ENCODE results near the gene MEIS2. TPM values are rescaled to one million over a fixed set of nuclear protein-coding genes. Genes with fewer than 3 reads are reported as not detected.

MEIS2 gene
- total RNA-seq, 1 experiment from 2014 or later = 28.7 TPM

GRCh38 chr15:36942248-36942827, 158.0 kb downstream of the MEIS2 start:
- no TSS peak for BruUV-seq (replicated peaks)
- Histone ChIP-seq H3K4me3 (ENCODE audit: low read depth, low read length) (no peak overlapping the region), H3K9me3 (no peaks in the 10 kb centered on the region), H3K27me3 (replicated peaks; ENCODE audit: control insufficient read depth, insufficient read depth, low read length) (no peaks in the 10 kb centered on the region), H3K4me1 (peaks cover 47% of the 10 kb centered on the region), H3K36me3 (ENCODE audit: control insufficient read depth, insufficient read depth, low read length) (no peaks in the 10 kb centered on the region)
- no peak overlapping the region for H3K27ac Mint-ChIP-seq (ENCODE audit: unreplicated experiment)
- intact Hi-C loops (cut with micrococcal nuclease; ENCODE audit: unreplicated experiment) = no loop called here
- no peak overlapping the region for H3K4me3 Mint-ChIP-seq (ENCODE audit: unreplicated experiment)
- peaks cover 20% of the 10 kb centered on the region for H3K4me1 Mint-ChIP-seq (ENCODE audit: low read depth, unreplicated experiment)
- no peaks in the 10 kb centered on the region for H3K9me3 Mint-ChIP-seq (ENCODE audit: unreplicated experiment)
- H3K36me3 Mint-ChIP-seq (ENCODE audit: insufficient read depth, unreplicated experiment) = no peaks in the 10 kb centered on the region
- no peaks in the 10 kb centered on the region for H3K27me3 Mint-ChIP-seq (ENCODE audit: insufficient read depth, unreplicated experiment)
- ChIA-PET POLR2A (no interaction called here), CTCF (no interaction called here)
- no peak for TF ChIP-seq CTCF (IDR thresholded peaks at IDR 0.05; ENCODE audit: insufficient read depth in 1 of 2, low read depth in 1 of 2, low read length in 1 of 2, severe bottlenecking in 1 of 2, unreplicated experiment in 1 of 2)
- DNase-seq = no peak

DNA sequence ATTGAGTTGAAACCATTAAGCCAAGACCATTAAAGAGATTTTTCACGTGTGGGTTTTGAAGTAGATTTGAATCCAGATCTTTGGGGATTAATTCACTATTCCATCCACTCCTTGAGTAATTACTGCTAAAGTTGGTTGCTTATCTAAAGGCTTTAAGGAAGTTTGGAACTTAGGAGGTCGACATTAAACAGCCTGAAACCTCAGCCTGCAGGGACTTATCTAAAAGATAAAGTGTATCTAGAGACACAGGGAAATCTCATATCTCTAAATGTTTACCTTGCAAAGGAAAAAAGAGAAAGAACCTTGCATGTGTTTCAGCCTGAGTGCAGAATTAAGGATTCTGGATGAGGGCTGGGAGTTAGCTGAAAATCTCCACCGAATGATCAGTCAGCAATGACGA, 158.6 kb downstream of the MEIS2 start:
- no peaks in the 10 kb centered on the region for H3K36me3 ChIP-seq (ENCODE audit: control insufficient read depth, insufficient read depth, low read length)
- ChIA-PET POLR2A (no interaction called here), CTCF (no interaction called here)
- H3K9me3 ChIP-seq = no peaks in the 10 kb centered on the region
- H3K4me1 ChIP-seq = peaks cover 51% of the 10 kb centered on the region
- no peak for TF ChIP-seq CTCF (IDR thresholded peaks at IDR 0.05; ENCODE audit: insufficient read depth in 1 of 2, low read depth in 1 of 2, low read length in 1 of 2, severe bottlenecking in 1 of 2, unreplicated experiment in 1 of 2)
- H3K4me3 Mint-ChIP-seq (ENCODE audit: unreplicated experiment) = no peak overlapping the region
- H3K27me3 ChIP-seq (replicated peaks; ENCODE audit: control insufficient read depth, insufficient read depth, low read length) = no peaks in the 10 kb centered on the region
- H3K27me3 Mint-ChIP-seq (ENCODE audit: insufficient read depth, unreplicated experiment) = no peaks in the 10 kb centered on the region
- no peak overlapping the region for H3K27ac Mint-ChIP-seq (ENCODE audit: unreplicated experiment)
- H3K4me3 ChIP-seq (ENCODE audit: low read depth, low read length) = no peak overlapping the region
- H3K9me3 Mint-ChIP-seq (ENCODE audit: unreplicated experiment) = no peaks in the 10 kb centered on the region
- peaks cover 16% of the 10 kb centered on the region for H3K4me1 Mint-ChIP-seq (ENCODE audit: low read depth, unreplicated experiment)
- DNase-seq = no peak
- H3K36me3 Mint-ChIP-seq (ENCODE audit: insufficient read depth, unreplicated experiment) = no peaks in the 10 kb centered on the region
- BruUV-seq (replicated peaks) = no TSS peak
- intact Hi-C loops (cut with micrococcal nuclease; ENCODE audit: unreplicated experiment) = no loop called here

DNA sequence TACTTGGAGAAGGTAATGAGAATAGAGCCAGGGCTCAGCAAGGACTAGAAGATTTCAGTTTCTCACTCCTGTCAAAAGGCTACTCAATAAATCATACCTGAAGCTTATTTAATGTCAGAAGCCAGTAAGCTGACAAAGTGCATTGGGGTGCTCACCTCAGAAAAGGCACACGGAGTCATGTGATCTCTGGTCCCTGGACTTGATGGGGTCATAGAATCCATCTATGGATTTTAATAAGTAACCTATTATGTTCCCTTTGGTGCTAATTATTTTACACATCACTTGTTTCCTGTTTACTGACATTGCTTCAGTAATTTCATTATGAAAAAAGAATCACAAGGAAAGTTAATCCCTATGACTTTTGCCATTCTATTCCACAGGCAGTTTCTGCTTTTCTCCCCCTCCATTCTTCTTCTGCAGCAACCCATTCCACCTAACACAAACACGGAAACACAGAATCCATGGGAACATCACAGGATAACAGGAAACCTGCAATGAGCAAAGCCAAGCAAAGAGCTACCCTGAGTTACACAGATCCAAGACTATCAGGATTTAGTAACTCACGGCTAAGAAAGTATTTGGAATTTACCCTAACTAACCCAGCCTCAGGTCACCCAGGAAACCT, 159.6 kb downstream of the MEIS2 start:
- CTCF ChIA-PET = no interaction called here
- no TSS peak for BruUV-seq (replicated peaks)
- no peaks in the 10 kb centered on the region for H3K9me3 ChIP-seq
- Mint-ChIP-seq H3K9me3 (ENCODE audit: unreplicated experiment) (no peaks in the 10 kb centered on the region), H3K4me3 (ENCODE audit: unreplicated experiment) (no peak overlapping the region), H3K27ac (ENCODE audit: unreplicated experiment) (no peak overlapping the region), H3K36me3 (ENCODE audit: insufficient read depth, unreplicated experiment) (no peaks in the 10 kb centered on the region), H3K27me3 (ENCODE audit: insufficient read depth, unreplicated experiment) (no peaks in the 10 kb centered on the region), H3K4me1 (ENCODE audit: low read depth, unreplicated experiment) (peaks cover 16% of the 10 kb centered on the region)
- intact Hi-C loops (cut with micrococcal nuclease; ENCODE audit: unreplicated experiment) = no loop called here
- H3K27me3 ChIP-seq (replicated peaks; ENCODE audit: control insufficient read depth, insufficient read depth, low read length) = no peaks in the 10 kb centered on the region
- no peak for TF ChIP-seq CTCF (IDR thresholded peaks at IDR 0.05; ENCODE audit: insufficient read depth in 1 of 2, low read depth in 1 of 2, low read length in 1 of 2, severe bottlenecking in 1 of 2, unreplicated experiment in 1 of 2)
- no peaks in the 10 kb centered on the region for H3K36me3 ChIP-seq (ENCODE audit: control insufficient read depth, insufficient read depth, low read length)
- H3K4me3 ChIP-seq (ENCODE audit: low read depth, low read length) = no peak overlapping the region
- H3K4me1 ChIP-seq = peaks cover 51% of the 10 kb centered on the region
- no peak for DNase-seq
- POLR2A ChIA-PET = no interaction called here

Measured in Caco-2 (cell line).